K562 (cell line): ENCODE results near the gene LYRM7. TPM values are rescaled to one million over a fixed set of nuclear protein-coding genes. Genes with fewer than 3 reads are reported as not detected.
A peak's percentile ranks its signal among the peaks of the same experiment; 100 is the strongest.

Experiments used
- CBX8 ChIP-seq: fragments of 200-600 bp; sonication (generic); IDR thresholded peaks from 2 replicates; pipeline ENCODE4 v1.6.1; 2012; ENCODE audit warnings: borderline replicate concordance, mixed run types, low read depth, mild to moderate bottlenecking, moderate library complexity, mixed read lengths, low read length, control low read depth, inconsistent platforms; ENCODE audit not compliant: poor library complexity, severe bottlenecking; ENCODE audit errors: extremely low read depth
- MAFG ChIP-seq: fragments of 450-650 bp; conservative IDR thresholded peaks from 2 replicates; pipeline ENCODE4 v1.6.1; 2016; ENCODE audit warnings: missing genetic modification characterization, missing compliant biosample characterization
- NFE2L1 ChIP-seq: fragments of 450-650 bp; IDR thresholded peaks from 2 replicates; pipeline ENCODE4 v1.6.1; 2016; ENCODE audit warnings: missing genetic modification characterization, low read depth, mild to moderate bottlenecking, missing compliant biosample characterization, moderate library complexity, borderline replicate concordance
- NR1H2 ChIP-seq: sonication (generic); formaldehyde crosslinking; IDR thresholded peaks from 2 replicates; pipeline ENCODE4 v1.4.0; 2020; ENCODE audit warnings: mild to moderate bottlenecking, missing genetic modification reagents
- NRF1 ChIP-seq, 2 experiments: fragments of 450-650 bp; IDR thresholded peaks in 1 of 2; conservative IDR thresholded peaks in 1 of 2; 2 replicates each; pipeline ENCODE4 v1.6.1; 2014; ENCODE audit warnings: mild to moderate bottlenecking in 2 of 2
- PHF21A ChIP-seq: fragments of 450-650 bp; IDR thresholded peaks from 2 replicates; pipeline ENCODE4 v1.6.1; 2017; ENCODE audit warnings: low read depth, borderline replicate concordance
- RHOXF2B ChIP-seq: fragments of 250-450 bp; sonication (Bioruptor Pico); conservative IDR thresholded peaks from 2 replicates; pipeline ENCODE4 v1.5.1; 2021
- SRSF7 ChIP-seq: fragments of 200-400 bp; formaldehyde crosslinking; optimal IDR thresholded peaks from 2 replicates; pipeline ENCODE3; 2017; ENCODE audit warnings: mild to moderate bottlenecking, low read depth, low read length
- ZC3H4 ChIP-seq: sonication (generic); formaldehyde crosslinking; IDR thresholded peaks from 2 replicates; pipeline ENCODE4 v1.9.0; 2021; ENCODE audit warnings: missing genetic modification reagents, borderline replicate concordance
- ZNF696 ChIP-seq: fragments of 250-450 bp; sonication (Bioruptor Pico); conservative IDR thresholded peaks from 2 replicates; pipeline ENCODE4 v1.4.0; 2020; ENCODE audit warnings: mild to moderate bottlenecking, moderate library complexity
- polyA plus RNA-seq, 8 experiments: library from polyadenylated mRNA; depleted of rRNA in 4 of 8; stranded (reverse) in 5 of 8; unstranded in 3 of 8; fragments of >200 nt; fragmentation: Nextera tagmentation in 2 of 8; fragmentation: Illumina TruSeq in 1 of 8; extraction: Ambion mirVana in 2 of 8; extraction: Trizol in 1 of 8; gene quantifications; 2 replicates each; pipeline versions ENCODE4 v1.2.1 to v1.2.3, GENCODE V29; 2011 to 2014; ENCODE audit warnings: inconsistent platforms in 1 of 8, missing spikeins in 1 of 8
- total RNA-seq, 7 experiments: library from RNA; depleted of rRNA in 6 of 7; stranded (reverse); fragments of >200 nt in 6 of 7; fragmentation: Illumina TruSeq in 2 of 7; extraction: Trizol in 2 of 7; gene quantifications; 2 replicates each; pipeline versions ENCODE4 v1.2.1 to v1.2.3, GENCODE V29; 2011 to 2021; ENCODE audit warnings: low replicate concordance in 1 of 7
- TF ChIP-seq, protein P1 (sequence below), 2 experiments: fragments of 450-650 bp; formaldehyde crosslinking in 1 of 2; IDR thresholded peaks; 2 replicates each; pipeline versions ENCODE4 v1.4.0 to v1.6.1; 2014 to 2020; ENCODE audit warnings: mild to moderate bottlenecking in 2 of 2, borderline replicate concordance in 1 of 2, low read depth in 1 of 2
- TF ChIP-seq, protein P2 (sequence below): fragments of 450-650 bp; IDR thresholded peaks from 2 replicates; pipeline ENCODE4 v1.6.1; 2018; ENCODE audit warnings: mild to moderate bottlenecking, low read depth; ENCODE audit not compliant: partially characterized antibody
- TF ChIP-seq, protein P3 (sequence below): fragments of 250-450 bp; sonication (Bioruptor Pico); IDR thresholded peaks from 2 replicates; pipeline ENCODE4 v1.4.0; 2020
- TF ChIP-seq, protein P4 (sequence below): fragments of 250-450 bp; sonication (Bioruptor Pico); IDR thresholded peaks from 2 replicates; pipeline ENCODE4 v1.5.1; 2021; ENCODE audit warnings: mild to moderate bottlenecking

The LYRM7 gene
- total and polyA plus RNA-seq, 9 of the 15 experiments (the other 6 are each of a cell fraction or from before 2014, with no cell fraction given), result 16.2 to 70.1 (median 33.3) TPM

DNA sequence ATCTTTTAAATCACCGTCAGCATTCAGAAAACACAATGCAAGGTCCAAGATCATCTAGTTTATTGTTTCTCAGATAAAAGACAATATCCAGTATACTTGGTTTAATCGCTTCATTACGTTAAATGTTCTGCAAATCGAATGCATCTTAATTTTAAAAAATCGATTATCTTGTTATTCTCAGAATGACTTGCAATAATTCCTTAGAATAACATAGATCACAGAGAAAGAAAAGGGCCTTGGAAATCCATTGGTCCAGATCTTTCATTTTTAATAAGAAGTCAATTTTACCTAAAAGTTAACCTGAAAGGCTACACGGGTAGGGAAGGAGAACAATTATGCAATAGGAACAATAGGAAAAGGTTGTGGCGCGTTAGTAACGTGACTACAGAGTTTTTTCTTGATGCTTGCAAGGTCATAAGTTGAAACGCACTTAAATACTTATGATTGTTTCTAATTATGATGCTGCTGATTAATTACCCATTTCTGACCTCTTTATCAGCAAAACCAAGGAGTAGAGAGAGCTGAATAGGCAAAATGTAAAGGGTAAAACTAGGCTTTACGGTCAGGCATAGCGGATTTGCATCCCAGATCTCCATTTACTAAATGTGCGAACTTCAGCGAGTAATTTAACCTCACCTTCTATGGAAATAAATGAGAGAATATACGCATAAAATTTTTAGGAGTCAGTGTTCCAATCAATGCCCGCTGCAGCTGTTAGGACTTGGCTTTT, 769 bp upstream of the LYRM7 start (continued):
- TF ChIP-seq, protein P1, sequence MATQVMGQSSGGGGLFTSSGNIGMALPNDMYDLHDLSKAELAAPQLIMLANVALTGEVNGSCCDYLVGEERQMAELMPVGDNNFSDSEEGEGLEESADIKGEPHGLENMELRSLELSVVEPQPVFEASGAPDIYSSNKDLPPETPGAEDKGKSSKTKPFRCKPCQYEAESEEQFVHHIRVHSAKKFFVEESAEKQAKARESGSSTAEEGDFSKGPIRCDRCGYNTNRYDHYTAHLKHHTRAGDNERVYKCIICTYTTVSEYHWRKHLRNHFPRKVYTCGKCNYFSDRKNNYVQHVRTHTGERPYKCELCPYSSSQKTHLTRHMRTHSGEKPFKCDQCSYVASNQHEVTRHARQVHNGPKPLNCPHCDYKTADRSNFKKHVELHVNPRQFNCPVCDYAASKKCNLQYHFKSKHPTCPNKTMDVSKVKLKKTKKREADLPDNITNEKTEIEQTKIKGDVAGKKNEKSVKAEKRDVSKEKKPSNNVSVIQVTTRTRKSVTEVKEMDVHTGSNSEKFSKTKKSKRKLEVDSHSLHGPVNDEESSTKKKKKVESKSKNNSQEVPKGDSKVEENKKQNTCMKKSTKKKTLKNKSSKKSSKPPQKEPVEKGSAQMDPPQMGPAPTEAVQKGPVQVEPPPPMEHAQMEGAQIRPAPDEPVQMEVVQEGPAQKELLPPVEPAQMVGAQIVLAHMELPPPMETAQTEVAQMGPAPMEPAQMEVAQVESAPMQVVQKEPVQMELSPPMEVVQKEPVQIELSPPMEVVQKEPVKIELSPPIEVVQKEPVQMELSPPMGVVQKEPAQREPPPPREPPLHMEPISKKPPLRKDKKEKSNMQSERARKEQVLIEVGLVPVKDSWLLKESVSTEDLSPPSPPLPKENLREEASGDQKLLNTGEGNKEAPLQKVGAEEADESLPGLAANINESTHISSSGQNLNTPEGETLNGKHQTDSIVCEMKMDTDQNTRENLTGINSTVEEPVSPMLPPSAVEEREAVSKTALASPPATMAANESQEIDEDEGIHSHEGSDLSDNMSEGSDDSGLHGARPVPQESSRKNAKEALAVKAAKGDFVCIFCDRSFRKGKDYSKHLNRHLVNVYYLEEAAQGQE (IDR thresholded peaks at IDR 0.05; ENCODE audit: borderline replicate concordance), result no peak
- TF ChIP-seq, protein P1 (CRISPR knock-in tag; IDR thresholded peaks at IDR 0.05; ENCODE audit: low read depth), result no peak
- TF ChIP-seq MAFG (tag) (peak; percentile 68), NFE2L1 (tag) (peak; percentile 59), NR1H2 (CRISPR knock-in tag) (no peak), ZC3H4 (no peak), CBX8 (no peak), RHOXF2B (CRISPR knock-in tag) (no peak), SRSF7 (no peak), ZNF696 (CRISPR knock-in tag) (no peak), NRF1 (conservative IDR thresholded peaks at IDR 0.05 in 1 of 2, IDR thresholded peaks at IDR 0.05 in 1 of 2) (no peak), PHF21A (no peak)
- TF ChIP-seq, protein P2, sequence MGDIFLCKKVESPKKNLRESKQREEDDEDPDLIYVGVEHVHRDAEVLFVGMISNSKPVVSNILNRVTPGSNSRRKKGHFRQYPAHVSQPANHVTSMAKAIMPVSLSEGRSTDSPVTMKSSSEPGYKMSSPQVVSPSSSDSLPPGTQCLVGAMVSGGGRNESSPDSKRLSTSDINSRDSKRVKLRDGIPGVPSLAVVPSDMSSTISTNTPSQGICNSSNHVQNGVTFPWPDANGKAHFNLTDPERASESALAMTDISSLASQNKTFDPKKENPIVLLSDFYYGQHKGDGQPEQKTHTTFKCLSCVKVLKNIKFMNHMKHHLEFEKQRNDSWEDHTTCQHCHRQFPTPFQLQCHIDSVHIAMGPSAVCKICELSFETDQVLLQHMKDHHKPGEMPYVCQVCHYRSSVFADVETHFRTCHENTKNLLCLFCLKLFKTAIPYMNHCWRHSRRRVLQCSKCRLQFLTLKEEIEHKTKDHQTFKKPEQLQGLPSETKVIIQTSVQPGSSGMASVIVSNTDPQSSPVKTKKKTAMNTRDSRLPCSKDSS, result no peak
- TF ChIP-seq, protein P3, sequence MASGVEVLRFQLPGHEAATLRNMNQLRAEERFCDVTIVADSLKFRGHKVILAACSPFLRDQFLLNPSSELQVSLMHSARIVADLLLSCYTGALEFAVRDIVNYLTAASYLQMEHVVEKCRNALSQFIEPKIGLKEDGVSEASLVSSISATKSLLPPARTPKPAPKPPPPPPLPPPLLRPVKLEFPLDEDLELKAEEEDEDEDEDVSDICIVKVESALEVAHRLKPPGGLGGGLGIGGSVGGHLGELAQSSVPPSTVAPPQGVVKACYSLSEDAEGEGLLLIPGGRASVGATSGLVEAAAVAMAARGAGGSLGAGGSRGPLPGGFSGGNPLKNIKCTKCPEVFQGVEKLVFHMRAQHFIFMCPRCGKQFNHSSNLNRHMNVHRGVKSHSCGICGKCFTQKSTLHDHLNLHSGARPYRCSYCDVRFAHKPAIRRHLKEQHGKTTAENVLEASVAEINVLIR, result no peak
- TF ChIP-seq, protein P4, sequence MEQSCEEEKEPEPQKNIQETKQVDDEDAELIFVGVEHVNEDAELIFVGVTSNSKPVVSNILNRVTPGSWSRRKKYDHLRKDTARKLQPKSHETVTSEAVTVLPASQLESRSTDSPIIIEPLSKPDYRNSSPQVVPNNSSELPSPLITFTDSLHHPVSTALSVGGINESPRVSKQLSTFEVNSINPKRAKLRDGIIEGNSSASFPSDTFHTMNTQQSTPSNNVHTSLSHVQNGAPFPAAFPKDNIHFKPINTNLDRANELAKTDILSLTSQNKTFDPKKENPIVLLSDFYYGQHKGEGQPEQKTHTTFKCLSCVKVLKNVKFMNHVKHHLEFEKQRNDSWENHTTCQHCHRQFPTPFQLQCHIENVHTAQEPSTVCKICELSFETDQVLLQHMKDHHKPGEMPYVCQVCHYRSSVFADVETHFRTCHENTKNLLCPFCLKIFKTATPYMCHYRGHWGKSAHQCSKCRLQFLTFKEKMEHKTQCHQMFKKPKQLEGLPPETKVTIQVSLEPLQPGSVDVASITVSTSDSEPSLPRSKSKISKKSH (CRISPR knock-in tag), result no peak
